Measurements from ENCODE around the gene E2F4. TPM values are rescaled to one million over a fixed set of nuclear protein-coding genes. Genes with fewer than 3 reads are reported as not detected.

E2F4 gene
- total and polyA plus RNA-seq, 10 of the 15 experiments (the other 5 are each of a cell fraction or from before 2014, with no cell fraction given) = 11.7 to 132 (median 95.9) TPM

- Histone ChIP-seq H4K20me1 (ENCODE audit: control insufficient read depth, insufficient read depth) (no peaks in the 10 kb centered on the region), H3K79me2 (ENCODE audit: control insufficient read depth, insufficient read depth, low read length) (peaks cover 33% of the 10 kb centered on the region), H3K4me1 (ENCODE audit: control insufficient read depth, insufficient read depth, low read length) (peaks cover 28% of the 10 kb centered on the region), H3K36me3 (ENCODE audit: control insufficient read depth in 2 of 2, insufficient read depth in 2 of 2, low read length in 1 of 2) (peaks cover 18 to 26% of the 10 kb centered on the region in 2 experiments; a peak in 3 of 4 replicates), H3K27ac (ENCODE audit: control insufficient read depth, insufficient read depth) (no peak overlapping the region), H3K4me2 (ENCODE audit: control insufficient read depth, insufficient read depth) (no peak overlapping the region), H2AFZ (ENCODE audit: control insufficient read depth, low read depth, low read length) (no peak overlapping the region), H3K27me3 (replicated peaks in 1 of 2; ENCODE audit: control insufficient read depth in 2 of 2, insufficient read depth in 2 of 2, low read length in 1 of 2) (no peaks in the 10 kb centered on the region), H3K9me3 (replicated peaks; ENCODE audit: control insufficient read depth, insufficient read depth, low read length) (no peaks in the 10 kb centered on the region), H3K9ac (ENCODE audit: control insufficient read depth, insufficient read depth, low read length) (no peak overlapping the region), H3K4me3 (no peak overlapping the region)
- ChIA-PET RAD21 (ENCODE audit: unreplicated experiment) (no interaction called here), POLR2A (no interaction called here), SMC1A (ENCODE audit: uncharacterized antibody, unreplicated experiment) (no interaction called here), CTCF (interaction anchor here (0.9 kb wide), 1 partner anchor 14 kb away, joined by 3 read pairs; no protein-coding TSS in a partner anchor)
- intact Hi-C loops (cut with micrococcal nuclease; ENCODE audit: unreplicated experiment) (no loop called here), in situ Hi-C loops (cut with MboI) (no loop called here)
- no peak for FAIRE-seq
- WGBS (ENCODE audit: insufficient coverage, insufficient replicate concordance, low lambda C conversion rate, missing lambda C conversion rate) = 84% methylated on average over 4 of the region's 4 CpGs
- ATAC-seq = no peak
- DNase-seq (ENCODE audit: low read depth, low spot score) = no peak
- TF ChIP-seq USF1 (IDR thresholded peaks at IDR 0.05; ENCODE audit: borderline replicate concordance, extremely low read length, insufficient read depth, low read depth, low read length) (no peak), ZNF24 (IDR thresholded peaks at IDR 0.05) (no peak), YY1 (IDR thresholded peaks at IDR 0.05; ENCODE audit: low read depth, low read length) (no peak), ZNF207 (IDR thresholded peaks at IDR 0.05; ENCODE audit: borderline replicate concordance) (no peak), ATF7 (IDR thresholded peaks at IDR 0.05; ENCODE audit: low read depth) (no peak), YBX1 (IDR thresholded peaks at IDR 0.05) (no peak), JUNB (IDR thresholded peaks at IDR 0.05) (no peak), MYB (IDR thresholded peaks at IDR 0.05; ENCODE audit: borderline replicate concordance, low read depth, low read length) (no peak), LARP7 (IDR thresholded peaks at IDR 0.05) (no peak), NR2C1 (IDR thresholded peaks at IDR 0.05) (no peak), TCF12 (IDR thresholded peaks at IDR 0.05; ENCODE audit: low read depth, low read length) (no peak), SIN3A (IDR thresholded peaks at IDR 0.05; ENCODE audit: low read depth, low read length) (no peak), ZNF217 (IDR thresholded peaks at IDR 0.05) (no peak), NFIC (IDR thresholded peaks at IDR 0.05; ENCODE audit: low read depth, low read length) (no peak), IKZF1 (conservative IDR thresholded peaks at IDR 0.05) (no peak)
- TF ChIP-seq, protein P1, sequence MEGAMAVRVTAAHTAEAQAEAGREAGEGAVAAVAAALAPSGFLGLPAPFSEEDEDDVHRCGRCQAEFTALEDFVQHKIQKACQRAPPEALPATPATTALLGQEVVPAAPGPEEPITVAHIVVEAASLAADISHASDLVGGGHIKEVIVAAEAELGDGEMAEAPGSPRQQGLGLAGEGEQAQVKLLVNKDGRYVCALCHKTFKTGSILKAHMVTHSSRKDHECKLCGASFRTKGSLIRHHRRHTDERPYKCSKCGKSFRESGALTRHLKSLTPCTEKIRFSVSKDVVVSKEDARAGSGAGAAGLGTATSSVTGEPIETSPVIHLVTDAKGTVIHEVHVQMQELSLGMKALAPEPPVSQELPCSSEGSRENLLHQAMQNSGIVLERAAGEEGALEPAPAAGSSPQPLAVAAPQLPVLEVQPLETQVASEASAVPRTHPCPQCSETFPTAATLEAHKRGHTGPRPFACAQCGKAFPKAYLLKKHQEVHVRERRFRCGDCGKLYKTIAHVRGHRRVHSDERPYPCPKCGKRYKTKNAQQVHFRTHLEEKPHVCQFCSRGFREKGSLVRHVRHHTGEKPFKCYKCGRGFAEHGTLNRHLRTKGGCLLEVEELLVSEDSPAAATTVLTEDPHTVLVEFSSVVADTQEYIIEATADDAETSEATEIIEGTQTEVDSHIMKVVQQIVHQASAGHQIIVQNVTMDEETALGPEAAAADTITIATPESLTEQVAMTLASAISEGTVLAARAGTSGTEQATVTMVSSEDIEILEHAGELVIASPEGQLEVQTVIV (IDR thresholded peaks at IDR 0.05; ENCODE audit: borderline replicate concordance, partially characterized antibody) = no peak
- TF ChIP-seq, protein P2, sequence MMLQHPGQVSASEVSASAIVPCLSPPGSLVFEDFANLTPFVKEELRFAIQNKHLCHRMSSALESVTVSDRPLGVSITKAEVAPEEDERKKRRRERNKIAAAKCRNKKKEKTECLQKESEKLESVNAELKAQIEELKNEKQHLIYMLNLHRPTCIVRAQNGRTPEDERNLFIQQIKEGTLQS (IDR thresholded peaks at IDR 0.05; ENCODE audit: borderline replicate concordance, extremely low read depth, low read depth, low read length) = no peak
- BruUV-seq (replicated peaks) = no TSS peak
Measured at GRCh38 chr16:67240506-67240905, 48.6 kb downstream of the E2F4 start.
